Uterus (tissue), 2 donors: Measurements from ENCODE around the gene GPR33.

Experiments
- POLR2A ChIP-seq, 2 donors: fragments of 450-650 bp; IDR thresholded peaks; one replicate each; pipeline ENCODE4 v1.6.1; 2016; ENCODE audit warnings: antibody characterized with exemption in 2 of 2, mild to moderate bottlenecking in 1 of 2, moderate library complexity in 1 of 2
- TF ChIP-seq, protein P1 (sequence below), 4 experiments: fragments of 200-600 bp in 2 of 4; fragments of 450-650 bp in 2 of 4; sonication (generic) in 2 of 4; IDR thresholded peaks; one replicate each; pipeline ENCODE4 v1.5.1; 2016 to 2019; ENCODE audit warnings: antibody characterized with exemption in 4 of 4, mild to moderate bottlenecking in 2 of 4, moderate library complexity in 1 of 4

DNA sequence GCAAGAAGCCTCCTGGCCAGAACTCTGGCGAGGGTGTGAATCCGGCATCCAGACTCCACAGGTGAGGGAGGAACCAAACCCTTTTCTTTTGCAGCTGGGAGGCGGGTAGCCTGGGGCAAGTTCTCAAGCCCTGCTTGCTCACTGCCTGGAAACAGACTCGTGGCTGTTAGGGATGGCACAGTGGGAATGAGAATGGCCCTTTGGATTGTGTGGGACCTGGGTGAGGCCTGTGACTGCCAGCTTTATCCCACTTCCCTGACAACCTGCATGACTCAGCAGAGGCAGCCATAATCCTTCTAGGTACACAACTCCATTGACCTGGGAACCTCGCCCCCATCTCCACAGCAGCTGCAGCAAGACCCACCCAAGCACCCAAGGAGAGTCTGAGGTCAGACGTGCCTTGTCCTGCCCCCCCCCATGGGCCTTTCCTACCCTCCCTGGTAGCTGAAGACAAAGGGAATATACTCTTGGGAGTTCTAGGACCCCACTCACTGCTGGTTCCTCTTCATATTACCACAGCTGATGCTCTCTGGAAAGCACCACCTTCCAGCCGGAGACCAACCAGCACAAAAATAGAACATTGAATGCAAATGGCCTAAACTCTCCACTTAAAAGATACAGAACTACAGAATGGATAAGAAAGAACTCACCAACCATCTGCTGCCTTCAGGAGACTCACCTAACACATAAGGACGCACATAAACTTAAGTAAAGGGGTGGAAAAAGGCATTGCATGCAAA, 5.1 kb upstream of the GPR33 start:
- TF ChIP-seq, protein P1, sequence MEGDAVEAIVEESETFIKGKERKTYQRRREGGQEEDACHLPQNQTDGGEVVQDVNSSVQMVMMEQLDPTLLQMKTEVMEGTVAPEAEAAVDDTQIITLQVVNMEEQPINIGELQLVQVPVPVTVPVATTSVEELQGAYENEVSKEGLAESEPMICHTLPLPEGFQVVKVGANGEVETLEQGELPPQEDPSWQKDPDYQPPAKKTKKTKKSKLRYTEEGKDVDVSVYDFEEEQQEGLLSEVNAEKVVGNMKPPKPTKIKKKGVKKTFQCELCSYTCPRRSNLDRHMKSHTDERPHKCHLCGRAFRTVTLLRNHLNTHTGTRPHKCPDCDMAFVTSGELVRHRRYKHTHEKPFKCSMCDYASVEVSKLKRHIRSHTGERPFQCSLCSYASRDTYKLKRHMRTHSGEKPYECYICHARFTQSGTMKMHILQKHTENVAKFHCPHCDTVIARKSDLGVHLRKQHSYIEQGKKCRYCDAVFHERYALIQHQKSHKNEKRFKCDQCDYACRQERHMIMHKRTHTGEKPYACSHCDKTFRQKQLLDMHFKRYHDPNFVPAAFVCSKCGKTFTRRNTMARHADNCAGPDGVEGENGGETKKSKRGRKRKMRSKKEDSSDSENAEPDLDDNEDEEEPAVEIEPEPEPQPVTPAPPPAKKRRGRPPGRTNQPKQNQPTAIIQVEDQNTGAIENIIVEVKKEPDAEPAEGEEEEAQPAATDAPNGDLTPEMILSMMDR (IDR thresholded peaks at IDR 0.05) = no peak
- no peak for TF ChIP-seq POLR2A (IDR thresholded peaks at IDR 0.05)
